NCI-H1048 (cell line): ENCODE measurements around the gene SLFN5.
"Not testable (repeated sequence)": the region's sequence is repeated elsewhere in the genome, so short reads cannot be mapped to it uniquely, and the experiment has no call there.

Experiments used
- DNase-seq: peaks from one replicate; lab custom pipeline; 2025; lab: John Stamatoyannopoulos, UW

SLFN5 gene

GRCh38 chr17:35291802-35292201, 48.9 kb downstream of the SLFN5 start:
- DNase-seq: no peak

DNA sequence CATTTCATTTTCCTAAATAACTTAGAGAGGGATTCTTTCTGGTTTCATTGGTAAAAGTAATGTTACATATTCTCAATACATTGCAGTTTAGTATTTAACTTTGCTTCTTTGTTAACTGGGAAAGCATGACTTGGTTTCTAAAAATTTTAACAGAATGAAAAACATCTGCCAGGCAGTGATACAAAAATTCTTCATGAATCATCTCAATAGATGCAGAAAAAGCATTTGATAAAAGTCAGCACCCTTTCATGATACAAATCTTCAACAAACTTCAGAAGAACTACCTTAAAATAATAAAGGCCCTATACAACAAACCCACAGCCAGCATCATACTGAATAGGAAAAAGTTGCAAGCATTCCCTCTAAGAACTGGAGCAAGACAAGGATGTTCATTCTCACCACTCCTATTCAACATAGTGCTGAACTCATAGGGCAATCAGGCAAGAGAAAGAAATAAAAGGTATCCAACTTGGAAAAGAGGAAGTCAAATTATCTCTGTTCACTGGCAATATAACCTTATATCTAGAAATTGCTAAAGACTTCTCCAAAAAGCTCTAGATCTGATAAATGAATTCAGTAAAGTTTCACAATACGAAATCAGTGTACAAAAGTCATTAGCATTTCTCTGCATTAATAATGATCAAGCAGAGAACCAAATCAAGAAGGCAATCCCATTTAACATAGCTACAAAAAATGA, 50.4 kb downstream of the SLFN5 start:
- DNase-seq: no peak

DNA sequence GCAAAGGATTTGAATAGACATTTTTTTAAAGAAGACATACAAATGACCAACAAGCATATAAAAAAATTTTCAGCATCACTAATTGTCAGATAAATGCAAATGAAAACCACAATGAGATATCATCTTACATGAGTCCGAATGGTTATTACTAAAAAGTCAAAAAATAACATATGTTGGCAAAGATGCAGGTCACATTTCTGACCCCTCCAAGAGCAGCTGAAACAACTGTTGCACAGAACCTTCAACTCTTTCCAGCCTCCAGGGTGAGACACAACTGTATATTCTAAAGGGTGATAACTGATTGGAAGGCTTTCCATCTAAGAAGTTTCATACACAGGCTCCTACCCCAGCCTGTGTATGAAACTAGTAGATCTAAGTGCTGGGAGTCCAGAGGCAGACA, 51.9 kb downstream of the SLFN5 start:
- DNase-seq: no peak

DNA sequence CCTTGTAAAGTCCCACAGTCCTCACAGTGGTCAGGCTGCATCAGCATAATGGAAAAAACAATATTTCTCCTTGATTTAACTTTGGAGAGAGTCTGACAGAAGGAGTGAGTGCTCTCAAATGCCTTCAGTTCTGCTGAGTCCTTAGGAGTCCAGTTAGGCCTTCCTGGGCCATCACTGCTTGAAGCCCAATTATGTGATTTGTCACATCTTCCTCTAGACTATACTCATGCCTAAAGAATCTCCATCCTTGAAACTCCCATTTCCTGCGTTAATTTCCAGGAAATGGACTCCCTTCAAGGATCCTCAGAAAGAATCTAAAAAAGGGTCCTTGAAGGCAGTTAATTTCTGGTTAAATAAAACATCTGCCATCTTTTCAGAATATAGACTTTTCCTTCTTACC, 52.8 kb downstream of the SLFN5 start:
- no peak for DNase-seq

DNA sequence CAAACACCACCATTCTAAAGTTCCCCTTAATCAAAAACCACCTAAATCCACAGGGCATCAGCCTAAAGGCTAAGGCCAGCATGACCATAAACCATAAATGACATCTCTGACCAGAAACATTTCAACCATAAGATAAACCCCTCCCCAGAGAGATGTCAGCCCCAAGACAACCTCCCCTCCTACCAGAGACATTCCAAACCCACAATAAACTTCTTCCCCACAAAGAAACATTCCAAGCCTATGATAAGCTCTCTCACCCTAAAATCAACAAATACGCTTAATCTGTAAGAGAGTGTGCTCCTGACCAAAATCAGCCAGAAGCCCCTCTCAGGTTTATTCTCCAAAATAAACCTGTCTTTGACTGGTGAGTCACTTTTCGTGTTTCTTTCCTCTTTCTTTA, 54.8 kb downstream of the SLFN5 start:
- DNase-seq: no peak

DNA sequence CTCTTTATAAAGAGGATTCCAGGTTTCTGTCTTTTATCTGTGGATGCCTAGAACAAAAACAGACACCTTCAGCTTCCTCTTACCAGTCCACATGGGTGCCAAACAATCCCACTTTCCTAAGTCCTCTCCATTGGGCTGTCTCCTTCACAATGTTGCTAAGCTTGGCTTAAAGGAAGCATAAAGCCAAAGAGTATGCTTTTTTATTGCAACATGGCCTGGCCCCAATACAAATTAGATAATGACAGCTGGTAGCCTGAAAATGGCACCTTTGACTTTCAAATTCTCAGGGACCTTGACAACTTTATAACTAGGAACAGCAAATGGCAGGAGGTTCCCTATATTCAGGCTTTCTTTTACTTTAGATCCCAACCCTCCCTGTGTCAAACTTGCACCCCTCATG, 55.8 kb downstream of the SLFN5 start:
- DNase-seq: no peak

DNA sequence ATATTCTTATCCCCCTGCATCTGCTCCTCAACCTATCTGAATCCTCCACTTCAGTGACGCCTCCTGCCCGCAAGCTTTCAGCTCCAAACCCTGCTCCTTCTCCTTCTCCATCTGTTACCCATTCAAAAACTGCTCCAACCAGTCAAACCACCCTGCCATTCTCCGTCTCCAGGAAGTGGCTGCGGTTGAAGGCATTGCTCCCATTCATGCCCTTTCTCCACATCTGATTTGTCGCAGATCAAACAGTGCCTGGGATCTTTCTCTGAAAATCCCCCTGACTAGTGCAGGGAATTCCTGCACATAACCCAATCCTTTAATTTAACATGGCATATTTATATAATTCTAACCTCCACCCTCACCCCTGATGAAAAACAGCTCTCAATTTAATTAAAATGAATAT, 56.3 kb downstream of the SLFN5 start:
- DNase-seq: no peak

GRCh38 chr17:35309345-35309744, 66.5 kb downstream of the SLFN5 start:
- not testable (repeated sequence) for DNase-seq

DNA sequence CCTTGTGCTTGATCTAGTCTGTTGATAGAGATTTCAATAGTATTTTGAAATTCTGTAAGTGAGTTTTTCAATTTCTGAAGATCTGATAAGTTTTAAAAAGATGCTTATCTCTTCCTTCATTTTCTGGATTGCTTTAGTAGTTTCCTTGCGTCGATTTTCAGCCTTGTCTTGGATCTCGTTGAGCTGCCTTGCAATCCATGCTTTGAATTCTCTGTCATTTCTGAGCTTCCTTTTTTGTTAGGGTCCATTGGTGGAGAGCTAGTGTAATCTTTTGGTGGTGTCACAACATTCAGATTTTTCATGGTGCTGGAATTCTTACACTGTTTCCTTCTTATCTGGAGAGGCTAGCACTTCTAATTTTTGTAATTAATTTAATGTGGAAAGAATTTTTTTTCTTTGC, 69.5 kb downstream of the SLFN5 start:
- DNase-seq: no peak

DNA sequence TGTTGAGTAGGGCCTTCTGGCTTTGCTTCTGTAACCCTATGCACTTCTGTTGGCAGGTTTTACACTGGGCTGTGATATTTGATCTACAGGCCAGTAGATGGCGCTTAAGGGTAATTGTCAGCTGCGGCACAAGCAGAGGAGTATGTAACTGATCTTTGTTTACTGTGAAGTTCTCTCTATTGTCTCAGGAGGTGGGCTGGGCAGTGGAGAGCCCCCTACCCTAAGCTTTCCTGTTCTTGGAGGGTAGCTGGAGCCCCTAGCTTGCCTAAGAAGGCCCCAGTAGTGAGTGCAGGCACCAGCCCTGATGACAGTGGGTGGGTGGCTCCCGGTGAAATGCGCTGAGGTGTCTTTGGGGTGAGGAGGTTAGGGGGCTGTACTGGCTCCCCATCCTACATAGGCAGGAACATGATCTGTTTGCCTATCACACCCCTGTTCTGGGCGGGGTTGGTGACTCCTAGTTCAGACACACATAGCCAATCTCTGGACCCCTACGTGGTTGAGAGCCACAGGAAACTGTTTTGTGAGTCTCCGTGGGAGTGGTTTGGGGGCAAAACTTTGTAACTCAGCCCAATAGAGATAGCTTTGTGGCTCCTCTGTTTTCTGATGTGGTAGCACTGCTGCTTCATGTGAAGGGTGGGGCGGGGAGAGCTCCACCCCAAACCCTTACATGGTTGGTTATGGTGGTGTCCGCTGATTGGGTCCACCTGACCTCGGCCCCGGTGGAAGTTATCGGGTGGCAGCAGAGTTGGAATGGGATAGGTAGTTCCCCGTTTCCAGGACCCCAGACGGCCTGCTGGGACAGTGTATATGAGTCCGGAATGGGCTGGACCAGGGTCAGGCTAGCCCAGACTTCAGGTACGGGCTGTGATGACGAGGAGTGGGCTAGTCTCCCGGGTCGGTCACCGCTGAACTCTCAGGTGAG, 70.2 kb downstream of the SLFN5 start:
- no peak for DNase-seq

DNA sequence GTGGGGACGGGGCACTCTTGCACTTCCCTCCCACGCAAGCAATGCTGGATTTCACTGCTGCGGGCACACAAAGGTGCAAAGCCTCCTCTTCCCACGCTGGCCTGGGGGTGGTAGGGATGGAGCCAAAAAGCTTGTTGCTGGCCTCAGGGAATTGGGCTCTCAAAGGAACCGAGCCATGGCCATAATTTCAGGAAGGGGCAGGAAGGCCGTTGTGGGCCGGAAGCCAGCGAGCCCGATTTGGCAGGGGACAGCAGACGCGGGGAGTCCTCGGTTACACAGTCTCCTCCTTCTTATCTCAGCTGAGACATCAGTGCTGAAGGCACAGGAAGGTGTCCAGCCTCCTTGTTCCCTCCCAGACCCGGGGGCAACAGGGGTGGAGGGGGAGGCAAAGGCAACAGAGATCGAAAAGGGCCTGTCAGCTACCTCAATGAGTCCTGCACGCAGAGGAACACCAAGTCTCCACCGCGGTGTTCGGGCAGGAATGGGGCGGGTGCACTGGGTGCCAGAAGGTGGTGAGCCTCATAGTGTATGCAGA, 71.1 kb downstream of the SLFN5 start:
- DNase-seq: no peak

GRCh38 chr17:35314415-35315216, 71.7 kb downstream of the SLFN5 start:
- no peak for DNase-seq

GRCh38 chr17:35315283-35315682, 72.4 kb downstream of the SLFN5 start:
- DNase-seq: no peak

DNA sequence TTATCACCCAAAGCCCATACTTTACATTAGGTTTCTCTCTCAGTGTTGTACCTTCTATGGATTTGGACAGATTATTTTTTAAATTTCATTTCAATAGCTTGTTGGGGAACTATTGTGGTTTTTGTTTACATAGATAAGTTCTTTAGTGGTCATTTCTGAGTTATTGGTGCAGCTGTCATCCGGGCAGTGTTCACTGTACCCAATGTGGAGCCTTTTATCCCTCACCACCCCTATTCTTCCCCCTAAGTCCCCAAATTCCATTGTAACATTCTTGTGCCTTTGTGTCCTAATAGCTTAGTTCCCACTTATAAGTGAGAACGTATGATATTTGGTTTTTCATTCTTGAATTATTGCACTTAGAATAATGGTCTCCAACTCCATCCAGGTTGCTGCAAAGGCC, 73.1 kb downstream of the SLFN5 start:
- DNase-seq: no peak

DNA sequence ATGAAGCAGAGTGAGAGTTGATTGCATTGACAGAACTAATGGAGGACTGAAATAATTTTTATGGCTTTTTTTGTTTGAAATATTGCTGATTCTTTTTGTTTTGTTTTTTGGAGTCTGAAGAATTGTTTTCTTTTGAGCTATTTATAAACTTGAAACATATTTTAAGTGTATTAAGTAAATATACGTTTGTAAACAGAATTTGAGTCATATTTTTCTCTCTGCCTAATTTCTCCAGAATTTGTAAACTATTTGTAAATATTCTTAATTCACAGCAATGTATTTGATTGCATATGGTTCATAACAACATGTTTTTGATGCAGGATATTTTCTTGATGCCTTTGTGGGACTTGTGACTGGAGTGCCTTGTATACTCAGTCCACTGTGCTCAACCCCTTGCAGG, 79.9 kb downstream of the SLFN5 start:
- DNase-seq: no peak
